ENCODE measurements around the gene FAM135A.

GRCh38 chr6:70409216-70409615, 4.1 kb upstream of the FAM135A start:
- TF ChIP-seq CTCF (conservative IDR thresholded peaks at IDR 0.05; ENCODE audit: low read depth, low read length) (no peak), BHLHE40 (IDR thresholded peaks at IDR 0.05; ENCODE audit: low read depth, low read length) (no peak), POLR2A (IDR thresholded peaks at IDR 0.05; ENCODE audit: low read depth, low read length) (no peak), SMC3 (IDR thresholded peaks at IDR 0.05; ENCODE audit: low read depth, low read length) (no peak), RFX5 (IDR thresholded peaks at IDR 0.05; ENCODE audit: low read depth, low read length) (no peak), CEBPB (IDR thresholded peaks at IDR 0.05; ENCODE audit: low read depth, low read length) (no peak), FOS (IDR thresholded peaks at IDR 0.05; ENCODE audit: low read depth, low read length) (no peak), RAD21 (IDR thresholded peaks at IDR 0.05; ENCODE audit: low read length) (no peak), RCOR1 (IDR thresholded peaks at IDR 0.05; ENCODE audit: insufficient replicate concordance, low read length) (no peak), MXI1 (IDR thresholded peaks at IDR 0.05; ENCODE audit: borderline replicate concordance, low read depth, low read length) (no peak), ELK1 (IDR thresholded peaks at IDR 0.05; ENCODE audit: borderline replicate concordance, low read depth, low read length) (no peak), USF2 (IDR thresholded peaks at IDR 0.05; ENCODE audit: low read depth, low read length) (no peak)

All from IMR-90 (cell line).